NCI-H2171 treated with DMSO at 0.1 percent for 48 hours (cell line): Measurements from ENCODE around the gene CALCOCO2.
"Not testable (repeated sequence)": the region's sequence is repeated elsewhere in the genome, so short reads cannot be mapped to it uniquely, and the experiment has no call there.

Source experiments
- DNase-seq: peaks from one replicate; lab custom pipeline; 2025; lab: John Stamatoyannopoulos, UW

The CALCOCO2 gene

GRCh38 chr17:48825446-48826381 is 5.1 kb upstream of the CALCOCO2 start:
- DNase-seq: no peak

GRCh38 chr17:48831549-48831883 is 681 bp downstream of the CALCOCO2 start:
- no peak for DNase-seq

- no peak for DNase-seq
Measured at GRCh38 chr17:48834973-48835372, 4.1 kb downstream of the CALCOCO2 start.

GRCh38 chr17:48835971-48836370 is 5.1 kb downstream of the CALCOCO2 start:
- peak; percentile 94 for DNase-seq

- not testable (repeated sequence) for DNase-seq
Measured at GRCh38 chr17:48837458-48837857, 6.6 kb downstream of the CALCOCO2 start.

GRCh38 chr17:48840441-48840840 is 9.6 kb downstream of the CALCOCO2 start:
- DNase-seq: no peak

GRCh38 chr17:48841395-48841831 is 10.6 kb downstream of the CALCOCO2 start:
- no peak for DNase-seq

GRCh38 chr17:48842746-48843145 is 11.9 kb downstream of the CALCOCO2 start:
- no peak for DNase-seq

GRCh38 chr17:48843187-48843900 is 12.5 kb downstream of the CALCOCO2 start:
- DNase-seq: no peak

GRCh38 chr17:48850792-48851323 is 20.0 kb downstream of the CALCOCO2 start:
- no peak for DNase-seq

GRCh38 chr17:48854774-48855476 is 24.1 kb downstream of the CALCOCO2 start:
- DNase-seq: no peak

GRCh38 chr17:48856122-48856821 is 25.4 kb downstream of the CALCOCO2 start:
- DNase-seq: no peak

- DNase-seq: no peak
Measured at GRCh38 chr17:48860034-48860433, 29.2 kb downstream of the CALCOCO2 start.

GRCh38 chr17:48860456-48860855 is 29.6 kb downstream of the CALCOCO2 start:
- DNase-seq: no peak

GRCh38 chr17:48868916-48869500 is 38.2 kb downstream of the CALCOCO2 start:
- no peak for DNase-seq

- no peak for DNase-seq
Measured at GRCh38 chr17:48869821-48870318, 39.0 kb downstream of the CALCOCO2 start.

GRCh38 chr17:48871035-48871550 is 40.3 kb downstream of the CALCOCO2 start:
- DNase-seq: no peak

- DNase-seq: no peak
Measured at GRCh38 chr17:48871551-48872351, 40.9 kb downstream of the CALCOCO2 start.

GRCh38 chr17:48872409-48872808 is 41.6 kb downstream of the CALCOCO2 start:
- not testable (repeated sequence) for DNase-seq

- no peak for DNase-seq
Measured at GRCh38 chr17:48873209-48873608, 42.4 kb downstream of the CALCOCO2 start.
